Uterus (tissue), 2 donors: ENCODE data around the gene ASAP2.

Experiments
- POLR2A ChIP-seq, 2 donors: fragments of 450-650 bp; IDR thresholded peaks; one replicate each; pipeline ENCODE4 v1.6.1; 2016; ENCODE audit warnings: antibody characterized with exemption in 2 of 2, mild to moderate bottlenecking in 1 of 2, moderate library complexity in 1 of 2
- TF ChIP-seq, protein P1 (sequence below), 4 experiments: fragments of 200-600 bp in 2 of 4; fragments of 450-650 bp in 2 of 4; sonication (generic) in 2 of 4; IDR thresholded peaks; one replicate each; pipeline ENCODE4 v1.5.1; 2016 to 2019; ENCODE audit warnings: antibody characterized with exemption in 4 of 4, mild to moderate bottlenecking in 2 of 4, moderate library complexity in 1 of 4

DNA sequence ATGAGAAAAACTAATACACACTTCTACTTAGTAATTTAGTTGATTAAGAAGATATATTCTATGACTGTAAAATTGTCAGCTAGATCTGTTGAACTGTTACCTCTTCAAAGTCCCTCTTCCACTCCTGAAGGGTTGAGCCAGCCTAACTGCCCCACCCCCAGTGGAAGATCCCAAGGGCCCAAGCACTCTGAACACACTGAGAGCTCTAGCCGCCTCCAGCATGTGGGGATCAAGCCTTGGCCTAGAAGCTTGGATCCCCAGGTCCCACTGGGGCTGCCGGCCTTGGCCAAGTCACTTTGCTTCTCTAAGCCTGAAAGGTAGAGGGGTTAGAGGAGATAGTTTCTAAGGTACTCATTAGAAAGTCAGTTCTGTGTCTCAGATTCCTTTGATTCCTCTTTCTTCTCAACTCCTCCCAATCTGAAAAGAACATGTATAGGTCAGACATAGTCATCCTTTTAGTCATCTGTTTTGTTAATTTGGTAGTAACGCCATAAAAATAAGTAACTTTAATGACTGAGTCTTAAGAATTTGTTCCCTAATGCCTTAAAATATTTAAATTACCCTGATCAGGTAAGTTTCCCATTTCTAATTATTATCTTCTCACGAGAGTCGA is 222.5 kb downstream of the ASAP2 start:
- TF ChIP-seq, protein P1, sequence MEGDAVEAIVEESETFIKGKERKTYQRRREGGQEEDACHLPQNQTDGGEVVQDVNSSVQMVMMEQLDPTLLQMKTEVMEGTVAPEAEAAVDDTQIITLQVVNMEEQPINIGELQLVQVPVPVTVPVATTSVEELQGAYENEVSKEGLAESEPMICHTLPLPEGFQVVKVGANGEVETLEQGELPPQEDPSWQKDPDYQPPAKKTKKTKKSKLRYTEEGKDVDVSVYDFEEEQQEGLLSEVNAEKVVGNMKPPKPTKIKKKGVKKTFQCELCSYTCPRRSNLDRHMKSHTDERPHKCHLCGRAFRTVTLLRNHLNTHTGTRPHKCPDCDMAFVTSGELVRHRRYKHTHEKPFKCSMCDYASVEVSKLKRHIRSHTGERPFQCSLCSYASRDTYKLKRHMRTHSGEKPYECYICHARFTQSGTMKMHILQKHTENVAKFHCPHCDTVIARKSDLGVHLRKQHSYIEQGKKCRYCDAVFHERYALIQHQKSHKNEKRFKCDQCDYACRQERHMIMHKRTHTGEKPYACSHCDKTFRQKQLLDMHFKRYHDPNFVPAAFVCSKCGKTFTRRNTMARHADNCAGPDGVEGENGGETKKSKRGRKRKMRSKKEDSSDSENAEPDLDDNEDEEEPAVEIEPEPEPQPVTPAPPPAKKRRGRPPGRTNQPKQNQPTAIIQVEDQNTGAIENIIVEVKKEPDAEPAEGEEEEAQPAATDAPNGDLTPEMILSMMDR (IDR thresholded peaks at IDR 0.05), result no peak
- no peak for TF ChIP-seq POLR2A (IDR thresholded peaks at IDR 0.05)
